ENCODE measurements around the gene KPNA1. TPM values are rescaled to one million over a fixed set of nuclear protein-coding genes. Genes with fewer than 3 reads are reported as not detected.

The KPNA1 gene
- total and polyA plus RNA-seq, 2 of the 13 experiments (the other 11 are each of a cell fraction or from before 2014, with no cell fraction given) = 15.4 to 30.0 TPM

DNA sequence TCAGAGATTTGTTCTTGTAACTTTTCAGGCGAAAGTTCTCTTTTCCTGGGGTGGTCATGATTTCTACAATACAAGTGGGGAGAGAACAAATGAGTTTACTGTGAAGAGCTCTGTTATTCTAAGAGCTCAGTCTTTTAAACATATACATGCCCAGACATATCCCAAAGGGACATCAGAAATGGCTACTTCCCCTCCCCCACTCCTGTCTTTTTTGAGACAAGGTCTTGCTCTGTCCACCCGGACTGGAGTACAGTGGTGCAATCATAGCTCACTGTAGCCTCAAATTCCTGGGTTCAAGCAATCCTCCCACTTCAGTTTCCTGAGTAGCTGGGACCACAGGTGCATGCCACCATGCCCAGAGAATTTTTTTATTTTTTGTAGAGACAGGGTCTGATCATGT, 18.2 kb downstream of the KPNA1 start:
- no peak for DNase-seq (ENCODE audit: low spot score)
- Histone ChIP-seq H3K4me1 (ENCODE audit: insufficient read depth, low read length) (peaks cover 9% of the 10 kb centered on the region), H3K4me3 (replicated peaks in 1 of 3; ENCODE audit: insufficient read depth in 1 of 3, low read depth in 2 of 3, low read length in 3 of 3) (no peak overlapping the region), H2AFZ (ENCODE audit: low read length) (no peak overlapping the region), H3K9ac (ENCODE audit: insufficient read depth, low read depth, low read length) (no peak overlapping the region), H3K9me3 (ENCODE audit: low read length) (no peaks in the 10 kb centered on the region), H3K36me3 (replicated peaks in 1 of 2; ENCODE audit: control insufficient read depth in 1 of 2, insufficient read depth in 2 of 2, low read length in 2 of 2) (peaks cover 0 to 29% of the 10 kb centered on the region in 2 experiments; a peak in 4 of 5 replicates), H4K20me1 (ENCODE audit: insufficient read depth, low read length) (no peaks in the 10 kb centered on the region), H3K27me3 (ENCODE audit: control insufficient read depth in 1 of 2, insufficient read depth in 2 of 2, low read length in 2 of 2) (no peaks in the 10 kb centered on the region), H3K27ac (ENCODE audit: extremely low read length, insufficient read depth, low read length) (no peak overlapping the region), H3K4me2 (ENCODE audit: low read depth, low read length) (no peak overlapping the region), H3K79me2 (ENCODE audit: insufficient read depth, low read length) (peaks cover 32% of the 10 kb centered on the region)
- ChIA-PET CTCF (ENCODE audit: low intra/inter-chr PET ratio, low total read pairs) (no interaction called here), POLR2A (no interaction called here)
- in situ Hi-C loops (cut with HindIII; ENCODE audit: extremely low pct_ligation_motif_present, low pct_unique_long_range_greater_than_20kb) = no loop called here
- TF ChIP-seq, protein P1, sequence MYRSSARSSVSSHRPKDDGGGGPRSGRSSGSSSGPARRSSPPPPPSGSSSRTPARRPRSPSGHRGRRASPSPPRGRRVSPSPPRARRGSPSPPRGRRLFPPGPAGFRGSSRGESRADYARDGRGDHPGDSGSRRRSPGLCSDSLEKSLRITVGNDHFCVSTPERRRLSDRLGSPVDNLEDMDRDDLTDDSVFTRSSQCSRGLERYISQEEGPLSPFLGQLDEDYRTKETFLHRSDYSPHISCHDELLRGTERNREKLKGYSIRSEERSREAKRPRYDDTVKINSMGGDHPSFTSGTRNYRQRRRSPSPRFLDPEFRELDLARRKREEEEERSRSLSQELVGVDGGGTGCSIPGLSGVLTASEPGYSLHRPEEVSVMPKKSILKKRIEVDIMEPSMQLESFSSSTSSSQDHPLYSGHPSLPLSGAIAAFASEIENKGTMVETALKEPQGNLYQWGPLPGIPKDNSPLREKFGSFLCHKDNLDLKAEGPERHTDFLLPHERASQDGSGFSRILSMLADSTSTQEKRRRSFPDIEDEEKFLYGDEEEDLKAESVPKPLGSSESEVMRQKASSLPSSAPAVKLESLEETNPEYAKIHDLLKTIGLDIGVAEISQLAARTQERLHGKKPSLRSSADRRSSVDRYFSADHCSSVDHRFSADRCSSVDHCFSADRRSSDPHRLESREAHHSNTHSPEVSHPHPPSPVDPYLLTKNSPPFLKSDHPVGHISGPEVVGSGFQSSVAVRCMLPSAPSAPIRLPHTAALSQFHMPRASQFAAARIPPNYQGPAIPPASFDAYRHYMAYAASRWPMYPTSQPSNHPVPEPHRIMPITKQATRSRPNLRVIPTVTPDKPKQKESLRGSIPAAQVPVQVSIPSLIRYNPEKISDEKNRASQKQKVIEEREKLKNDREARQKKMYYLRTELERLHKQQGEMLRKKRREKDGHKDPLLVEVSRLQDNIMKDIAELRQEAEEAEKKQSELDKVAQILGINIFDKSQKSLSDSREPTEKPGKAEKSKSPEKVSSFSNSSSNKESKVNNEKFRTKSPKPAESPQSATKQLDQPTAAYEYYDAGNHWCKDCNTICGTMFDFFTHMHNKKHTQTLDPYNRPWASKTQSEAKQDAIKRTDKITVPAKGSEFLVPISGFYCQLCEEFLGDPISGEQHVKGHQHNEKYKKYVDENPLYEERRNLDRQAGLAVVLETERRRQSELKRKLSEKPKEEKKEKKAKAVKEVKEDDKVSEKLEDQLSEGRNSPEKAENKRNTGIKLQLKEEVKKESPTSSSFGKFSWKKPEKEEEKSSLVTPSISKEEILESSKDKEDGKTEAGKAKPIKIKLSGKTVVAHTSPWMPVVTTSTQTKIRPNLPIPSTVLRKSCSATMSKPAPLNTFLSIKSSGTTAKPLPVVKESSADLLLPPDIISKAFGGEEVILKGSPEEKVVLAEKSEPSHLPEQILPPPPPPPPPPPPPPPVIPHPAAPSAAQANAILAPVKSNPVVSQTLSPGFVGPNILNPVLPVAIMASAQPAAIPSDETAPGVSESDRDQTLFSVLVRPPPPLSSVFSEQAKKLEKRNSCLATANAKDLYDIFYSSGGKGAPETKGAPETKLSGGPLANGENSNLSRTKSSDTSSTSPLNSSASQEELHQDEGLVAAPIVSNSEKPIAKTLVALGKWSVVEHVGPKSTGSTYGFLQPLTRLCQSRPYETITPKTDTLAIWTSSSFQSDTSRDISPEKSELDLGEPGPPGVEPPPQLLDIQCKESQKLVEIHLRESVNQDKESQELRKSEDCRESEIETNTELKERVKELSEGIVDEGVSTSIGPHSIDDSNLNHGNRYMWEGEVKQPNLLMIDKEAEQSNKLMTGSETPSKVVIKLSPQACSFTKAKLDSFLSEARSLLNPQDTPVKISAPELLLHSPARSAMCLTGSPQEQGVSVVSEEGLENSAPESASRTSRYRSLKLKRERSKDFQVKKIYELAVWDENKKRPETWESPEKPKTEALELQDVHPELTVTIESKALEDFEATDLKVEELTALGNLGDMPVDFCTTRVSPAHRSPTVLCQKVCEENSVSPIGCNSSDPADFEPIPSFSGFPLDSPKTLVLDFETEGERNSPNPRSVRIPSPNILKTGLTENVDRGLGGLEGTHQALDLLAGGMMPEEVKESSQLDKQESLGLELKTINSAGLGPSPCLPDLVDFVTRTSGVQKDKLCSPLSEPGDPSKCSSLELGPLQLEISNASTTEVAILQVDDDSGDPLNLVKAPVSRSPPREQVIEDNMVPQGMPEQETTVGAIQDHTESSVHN (CRISPR knock-in tag; IDR thresholded peaks at IDR 0.05) = no peak
- TF ChIP-seq TP53 (CRISPR knock-in tag; conservative IDR thresholded peaks at IDR 0.05) (0 out of 2 replicates have a peak, but pooled peaks have one; percentile 55), NFKB2 (CRISPR knock-in tag; IDR thresholded peaks at IDR 0.05; ENCODE audit: borderline replicate concordance) (no peak), SAFB2 (CRISPR knock-in tag; IDR thresholded peaks at IDR 0.05; ENCODE audit: borderline replicate concordance, low read depth) (no peak), ZNF530 (CRISPR knock-in tag; IDR thresholded peaks at IDR 0.05; ENCODE audit: low read depth) (no peak), PCBP1 (IDR thresholded peaks at IDR 0.05; ENCODE audit: borderline replicate concordance, low read depth, low read length) (no peak)
- TF ChIP-seq, protein P2, sequence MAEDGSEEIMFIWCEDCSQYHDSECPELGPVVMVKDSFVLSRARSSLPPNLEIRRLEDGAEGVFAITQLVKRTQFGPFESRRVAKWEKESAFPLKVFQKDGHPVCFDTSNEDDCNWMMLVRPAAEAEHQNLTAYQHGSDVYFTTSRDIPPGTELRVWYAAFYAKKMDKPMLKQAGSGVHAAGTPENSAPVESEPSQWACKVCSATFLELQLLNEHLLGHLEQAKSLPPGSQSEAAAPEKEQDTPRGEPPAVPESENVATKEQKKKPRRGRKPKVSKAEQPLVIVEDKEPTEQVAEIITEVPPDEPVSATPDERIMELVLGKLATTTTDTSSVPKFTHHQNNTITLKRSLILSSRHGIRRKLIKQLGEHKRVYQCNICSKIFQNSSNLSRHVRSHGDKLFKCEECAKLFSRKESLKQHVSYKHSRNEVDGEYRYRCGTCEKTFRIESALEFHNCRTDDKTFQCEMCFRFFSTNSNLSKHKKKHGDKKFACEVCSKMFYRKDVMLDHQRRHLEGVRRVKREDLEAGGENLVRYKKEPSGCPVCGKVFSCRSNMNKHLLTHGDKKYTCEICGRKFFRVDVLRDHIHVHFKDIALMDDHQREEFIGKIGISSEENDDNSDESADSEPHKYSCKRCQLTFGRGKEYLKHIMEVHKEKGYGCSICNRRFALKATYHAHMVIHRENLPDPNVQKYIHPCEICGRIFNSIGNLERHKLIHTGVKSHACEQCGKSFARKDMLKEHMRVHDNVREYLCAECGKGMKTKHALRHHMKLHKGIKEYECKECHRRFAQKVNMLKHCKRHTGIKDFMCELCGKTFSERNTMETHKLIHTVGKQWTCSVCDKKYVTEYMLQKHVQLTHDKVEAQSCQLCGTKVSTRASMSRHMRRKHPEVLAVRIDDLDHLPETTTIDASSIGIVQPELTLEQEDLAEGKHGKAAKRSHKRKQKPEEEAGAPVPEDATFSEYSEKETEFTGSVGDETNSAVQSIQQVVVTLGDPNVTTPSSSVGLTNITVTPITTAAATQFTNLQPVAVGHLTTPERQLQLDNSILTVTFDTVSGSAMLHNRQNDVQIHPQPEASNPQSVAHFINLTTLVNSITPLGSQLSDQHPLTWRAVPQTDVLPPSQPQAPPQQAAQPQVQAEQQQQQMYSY (CRISPR knock-in tag; IDR thresholded peaks at IDR 0.05) = no peak
- TF ChIP-seq, protein P3, sequence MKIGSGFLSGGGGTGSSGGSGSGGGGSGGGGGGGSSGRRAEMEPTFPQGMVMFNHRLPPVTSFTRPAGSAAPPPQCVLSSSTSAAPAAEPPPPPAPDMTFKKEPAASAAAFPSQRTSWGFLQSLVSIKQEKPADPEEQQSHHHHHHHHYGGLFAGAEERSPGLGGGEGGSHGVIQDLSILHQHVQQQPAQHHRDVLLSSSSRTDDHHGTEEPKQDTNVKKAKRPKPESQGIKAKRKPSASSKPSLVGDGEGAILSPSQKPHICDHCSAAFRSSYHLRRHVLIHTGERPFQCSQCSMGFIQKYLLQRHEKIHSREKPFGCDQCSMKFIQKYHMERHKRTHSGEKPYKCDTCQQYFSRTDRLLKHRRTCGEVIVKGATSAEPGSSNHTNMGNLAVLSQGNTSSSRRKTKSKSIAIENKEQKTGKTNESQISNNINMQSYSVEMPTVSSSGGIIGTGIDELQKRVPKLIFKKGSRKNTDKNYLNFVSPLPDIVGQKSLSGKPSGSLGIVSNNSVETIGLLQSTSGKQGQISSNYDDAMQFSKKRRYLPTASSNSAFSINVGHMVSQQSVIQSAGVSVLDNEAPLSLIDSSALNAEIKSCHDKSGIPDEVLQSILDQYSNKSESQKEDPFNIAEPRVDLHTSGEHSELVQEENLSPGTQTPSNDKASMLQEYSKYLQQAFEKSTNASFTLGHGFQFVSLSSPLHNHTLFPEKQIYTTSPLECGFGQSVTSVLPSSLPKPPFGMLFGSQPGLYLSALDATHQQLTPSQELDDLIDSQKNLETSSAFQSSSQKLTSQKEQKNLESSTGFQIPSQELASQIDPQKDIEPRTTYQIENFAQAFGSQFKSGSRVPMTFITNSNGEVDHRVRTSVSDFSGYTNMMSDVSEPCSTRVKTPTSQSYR (CRISPR knock-in tag; IDR thresholded peaks at IDR 0.05; ENCODE audit: borderline replicate concordance) = peak; percentile 56; the same call in 1 of the 2 replicates
- TF ChIP-seq, protein P4, sequence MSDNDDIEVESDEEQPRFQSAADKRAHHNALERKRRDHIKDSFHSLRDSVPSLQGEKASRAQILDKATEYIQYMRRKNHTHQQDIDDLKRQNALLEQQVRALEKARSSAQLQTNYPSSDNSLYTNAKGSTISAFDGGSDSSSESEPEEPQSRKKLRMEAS (IDR thresholded peaks at IDR 0.05) = no peak
- ATAC-seq = no peak
- intact Hi-C loops (cut with micrococcal nuclease; ENCODE audit: unreplicated experiment) = no loop called here
- FAIRE-seq = no peak
- no TSS peak for BruUV-seq (replicated peaks)
- WGBS (ENCODE audit: low lambda C conversion rate) = 80% methylated on average over 2 of the region's 2 CpGs

Data from HepG2 (cell line).